ENCODE results near the gene GALK2.
A peak's percentile ranks its signal among the peaks of the same experiment; 100 is the strongest.

GALK2 gene

GRCh38 chr15:49148727-49149126 is 21.3 kb upstream of the GALK2 start:
- H4K8ac ChIP-seq (ENCODE audit: low read depth, low read length) = no peak overlapping the region
- no peak overlapping the region for H3K9ac ChIP-seq (ENCODE audit: low read depth, low read length, poor library complexity)
- H3K79me1 ChIP-seq (ENCODE audit: low read depth, low read length) = peaks cover 2% of the 10 kb centered on the region
- H2BK5ac ChIP-seq (ENCODE audit: low read length) = no peak overlapping the region
- no peak for DNase-seq (ENCODE audit: low spot score)
- no peak overlapping the region for H2BK15ac ChIP-seq (ENCODE audit: low read length)
- 100% methylated on average over 1 of the region's 1 CpG for WGBS, 2 donors (ENCODE audit: extremely low coverage in 2 of 2, insufficient read length in 2 of 2, insufficient replicate concordance in 1 of 2)
- no peak overlapping the region for H2BK12ac ChIP-seq (ENCODE audit: low read length)
- H3K14ac ChIP-seq (ENCODE audit: low read length) = no peak overlapping the region
- H2AFZ ChIP-seq (ENCODE audit: low read length) = no peak overlapping the region
- H3K36me3 ChIP-seq (replicated peaks in 1 of 2; ENCODE audit: control insufficient read depth in 2 of 2, insufficient read depth in 2 of 2, low read length in 2 of 2) = peaks cover 0 to 27% of the 10 kb centered on the region in 2 donors
- no peaks in the 10 kb centered on the region for H3K27me3 ChIP-seq (ENCODE audit: control insufficient read depth in 3 of 3, insufficient read depth in 3 of 3, low read depth in 1 of 3, low read length in 3 of 3)
- H3K4me3 ChIP-seq (ENCODE audit: low read length in 2 of 2) = no peak overlapping the region
- H3K4me2 ChIP-seq (ENCODE audit: insufficient read depth, low read length, poor library complexity, severe bottlenecking) = no peak overlapping the region
- no peak overlapping the region for H4K91ac ChIP-seq (ENCODE audit: low read depth, low read length, poor library complexity)
- H3K27ac ChIP-seq (replicated peaks; ENCODE audit: low read length) = no peak overlapping the region
- H3K18ac ChIP-seq (ENCODE audit: low read length) = no peak overlapping the region
- no peaks in the 10 kb centered on the region for H3K4me1 ChIP-seq (ENCODE audit: control insufficient read depth in 2 of 2, insufficient read depth in 1 of 2, low read depth in 1 of 2, low read length in 2 of 2)
- H2BK120ac ChIP-seq (ENCODE audit: low read depth, low read length) = no peak overlapping the region
- H3K23ac ChIP-seq (ENCODE audit: low read depth, low read length, poor library complexity) = no peak overlapping the region
- no peak overlapping the region for H2AK5ac ChIP-seq (ENCODE audit: low read depth, low read length)
- no peaks in the 10 kb centered on the region for H3K9me3 ChIP-seq (replicated peaks in 1 of 2; ENCODE audit: control insufficient read depth in 2 of 2, insufficient read depth in 1 of 2, low read depth in 1 of 2, low read length in 2 of 2)
- H3K4ac ChIP-seq (ENCODE audit: low read length) = no peak overlapping the region

GRCh38 chr15:49151831-49152230 is 18.2 kb upstream of the GALK2 start:
- H3K23ac ChIP-seq (ENCODE audit: low read depth, low read length, poor library complexity) = no peak overlapping the region
- H2BK120ac ChIP-seq (ENCODE audit: low read depth, low read length) = no peak overlapping the region
- H2AFZ ChIP-seq (ENCODE audit: low read length) = no peak overlapping the region
- H2BK12ac ChIP-seq (ENCODE audit: low read length) = no peak overlapping the region
- no peak for DNase-seq (ENCODE audit: low spot score)
- H3K14ac ChIP-seq (ENCODE audit: low read length) = no peak overlapping the region
- H3K4me1 ChIP-seq (ENCODE audit: control insufficient read depth in 2 of 2, insufficient read depth in 1 of 2, low read depth in 1 of 2, low read length in 2 of 2) = peaks cover 1% of the 10 kb centered on the region in 2 donors
- no peak overlapping the region for H3K18ac ChIP-seq (ENCODE audit: low read length)
- H2AK5ac ChIP-seq (ENCODE audit: low read depth, low read length) = no peak overlapping the region
- H3K9ac ChIP-seq (ENCODE audit: low read depth, low read length, poor library complexity) = no peak overlapping the region
- peaks cover 3% of the 10 kb centered on the region for H3K79me1 ChIP-seq (ENCODE audit: low read depth, low read length)
- no peaks in the 10 kb centered on the region for H3K9me3 ChIP-seq (replicated peaks in 1 of 2; ENCODE audit: control insufficient read depth in 2 of 2, insufficient read depth in 1 of 2, low read depth in 1 of 2, low read length in 2 of 2)
- no peaks in the 10 kb centered on the region for H3K27me3 ChIP-seq (ENCODE audit: control insufficient read depth in 3 of 3, insufficient read depth in 3 of 3, low read depth in 1 of 3, low read length in 3 of 3)
- H3K4me2 ChIP-seq (ENCODE audit: insufficient read depth, low read length, poor library complexity, severe bottlenecking) = no peak overlapping the region
- H2BK15ac ChIP-seq (ENCODE audit: low read length) = no peak overlapping the region
- H3K36me3 ChIP-seq (replicated peaks in 1 of 2; ENCODE audit: control insufficient read depth in 2 of 2, insufficient read depth in 2 of 2, low read length in 2 of 2) = peaks cover 0 to 11% of the 10 kb centered on the region in 2 donors
- no peak overlapping the region for H3K27ac ChIP-seq (replicated peaks; ENCODE audit: low read length)
- no peak overlapping the region for H3K4me3 ChIP-seq (ENCODE audit: low read length in 2 of 2)
- no peak overlapping the region for H4K91ac ChIP-seq (ENCODE audit: low read depth, low read length, poor library complexity)
- H3K4ac ChIP-seq (ENCODE audit: low read length) = no peak overlapping the region
- WGBS, 2 donors (ENCODE audit: extremely low coverage in 2 of 2, insufficient read length in 2 of 2, insufficient replicate concordance in 1 of 2) = no CpG with 5 or more reads among the region's 3 CpGs
- no peak overlapping the region for H2BK5ac ChIP-seq (ENCODE audit: low read length)
- no peak overlapping the region for H4K8ac ChIP-seq (ENCODE audit: low read depth, low read length)

DNA sequence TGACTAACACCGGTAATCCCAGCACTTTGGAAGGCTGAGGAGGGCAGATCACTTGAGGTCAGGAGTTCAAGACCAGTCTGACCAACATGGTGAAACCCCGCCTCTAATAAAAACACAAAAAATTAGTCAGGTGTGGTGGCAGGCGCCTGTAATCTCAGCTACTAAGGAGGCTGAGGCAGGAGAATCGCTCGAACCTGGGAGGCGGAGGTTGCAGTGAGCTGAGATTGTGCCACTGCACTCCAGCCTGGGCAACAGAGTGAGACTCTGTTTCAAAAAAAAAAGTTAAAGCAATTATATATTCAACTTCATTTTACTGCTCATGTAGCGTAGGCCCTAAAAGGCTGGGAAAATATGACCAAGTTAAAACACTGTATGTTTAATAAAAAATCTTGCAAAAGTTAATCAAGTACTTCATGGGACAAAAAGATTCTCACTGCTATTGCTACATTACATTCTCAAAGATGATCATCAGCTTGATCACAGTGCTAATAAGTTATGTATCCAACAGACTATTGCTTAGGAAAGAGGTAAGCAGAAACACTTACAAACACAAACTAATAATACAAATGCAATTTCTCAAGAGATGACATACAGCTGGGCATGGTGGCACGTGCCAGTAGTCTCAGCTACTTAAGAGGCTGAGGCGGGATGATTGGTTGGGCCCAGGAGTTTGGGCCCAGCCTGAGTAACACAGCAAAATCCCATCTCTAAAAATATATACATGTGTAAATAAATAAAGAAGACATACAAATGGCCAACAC is 17.3 kb upstream of the GALK2 start:
- Histone ChIP-seq H3K9me3 (replicated peaks in 1 of 2; ENCODE audit: control insufficient read depth in 2 of 2, insufficient read depth in 1 of 2, low read depth in 1 of 2, low read length in 2 of 2) (no peaks in the 10 kb centered on the region), H3K4ac (ENCODE audit: low read length) (no peak overlapping the region), H3K36me3 (replicated peaks in 1 of 2; ENCODE audit: control insufficient read depth in 2 of 2, insufficient read depth in 2 of 2, low read length in 2 of 2) (peaks cover 0 to 11% of the 10 kb centered on the region in 2 donors), H2AK5ac (ENCODE audit: low read depth, low read length) (no peak overlapping the region), H3K14ac (ENCODE audit: low read length) (no peak overlapping the region), H2BK12ac (ENCODE audit: low read length) (no peak overlapping the region), H3K23ac (ENCODE audit: low read depth, low read length, poor library complexity) (no peak overlapping the region), H4K91ac (ENCODE audit: low read depth, low read length, poor library complexity) (no peak overlapping the region), H3K18ac (ENCODE audit: low read length) (no peak overlapping the region), H3K9ac (ENCODE audit: low read depth, low read length, poor library complexity) (no peak overlapping the region), H3K4me3 (ENCODE audit: low read length in 2 of 2) (no peak overlapping the region), H2AFZ (ENCODE audit: low read length) (no peak overlapping the region), H3K27ac (replicated peaks; ENCODE audit: low read length) (no peak overlapping the region), H4K8ac (ENCODE audit: low read depth, low read length) (no peak overlapping the region), H2BK5ac (ENCODE audit: low read length) (no peak overlapping the region), H3K4me1 (ENCODE audit: control insufficient read depth in 2 of 2, insufficient read depth in 1 of 2, low read depth in 1 of 2, low read length in 2 of 2) (peaks cover 1 to 2% of the 10 kb centered on the region in 2 donors), H2BK15ac (ENCODE audit: low read length) (no peak overlapping the region), H3K4me2 (ENCODE audit: insufficient read depth, low read length, poor library complexity, severe bottlenecking) (no peak overlapping the region), H3K79me1 (ENCODE audit: low read depth, low read length) (peaks cover 3% of the 10 kb centered on the region), H3K27me3 (ENCODE audit: control insufficient read depth in 3 of 3, insufficient read depth in 3 of 3, low read depth in 1 of 3, low read length in 3 of 3) (no peaks in the 10 kb centered on the region), H2BK120ac (ENCODE audit: low read depth, low read length) (no peak overlapping the region)
- no peak for DNase-seq (ENCODE audit: low spot score)
- no CpG with 5 or more reads among the region's 9 CpGs for WGBS, 2 donors (ENCODE audit: extremely low coverage in 2 of 2, insufficient read length in 2 of 2, insufficient replicate concordance in 1 of 2)

DNA sequence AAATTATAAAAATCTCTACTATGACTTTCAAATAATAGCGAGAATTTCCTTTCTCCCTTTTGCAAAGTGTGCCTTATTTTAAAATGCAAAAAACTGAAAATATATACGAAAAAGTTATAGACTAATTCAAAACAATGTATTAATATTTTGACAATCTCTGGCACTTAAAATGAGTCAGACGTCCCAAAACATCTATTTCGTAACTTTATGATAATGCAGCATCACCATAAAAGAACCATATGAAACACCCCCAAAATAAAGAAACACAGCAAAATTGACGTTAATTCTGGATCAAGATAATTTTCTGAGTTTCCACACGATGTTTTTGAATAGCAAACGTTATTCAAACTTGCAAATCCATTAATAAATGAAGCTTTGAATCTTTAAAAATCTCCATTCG is 15.7 kb upstream of the GALK2 start:
- Histone ChIP-seq H3K36me3 (replicated peaks in 1 of 2; ENCODE audit: control insufficient read depth in 2 of 2, insufficient read depth in 2 of 2, low read length in 2 of 2) (peaks cover 0 to 9% of the 10 kb centered on the region in 2 donors), H3K14ac (ENCODE audit: low read length) (no peak overlapping the region), H3K79me1 (ENCODE audit: low read depth, low read length) (peaks cover 3% of the 10 kb centered on the region), H3K4me1 (ENCODE audit: control insufficient read depth in 2 of 2, insufficient read depth in 1 of 2, low read depth in 1 of 2, low read length in 2 of 2) (peaks cover 1 to 2% of the 10 kb centered on the region in 2 donors), H3K4me3 (ENCODE audit: low read length in 2 of 2) (peak overlapping the region in 1 of 2 donors; percentile 70), H2AFZ (ENCODE audit: low read length) (no peak overlapping the region), H3K27ac (replicated peaks; ENCODE audit: low read length) (no peak overlapping the region), H3K18ac (ENCODE audit: low read length) (no peak overlapping the region), H3K4ac (ENCODE audit: low read length) (no peak overlapping the region), H3K9ac (ENCODE audit: low read depth, low read length, poor library complexity) (no peak overlapping the region), H3K9me3 (replicated peaks in 1 of 2; ENCODE audit: control insufficient read depth in 2 of 2, insufficient read depth in 1 of 2, low read depth in 1 of 2, low read length in 2 of 2) (no peaks in the 10 kb centered on the region), H4K91ac (ENCODE audit: low read depth, low read length, poor library complexity) (no peak overlapping the region), H2BK15ac (ENCODE audit: low read length) (no peak overlapping the region), H3K23ac (ENCODE audit: low read depth, low read length, poor library complexity) (no peak overlapping the region), H4K8ac (ENCODE audit: low read depth, low read length) (no peak overlapping the region), H2BK5ac (ENCODE audit: low read length) (no peak overlapping the region), H3K4me2 (ENCODE audit: insufficient read depth, low read length, poor library complexity, severe bottlenecking) (no peak overlapping the region), H2BK12ac (ENCODE audit: low read length) (no peak overlapping the region), H3K27me3 (ENCODE audit: control insufficient read depth in 3 of 3, insufficient read depth in 3 of 3, low read depth in 1 of 3, low read length in 3 of 3) (no peaks in the 10 kb centered on the region), H2BK120ac (ENCODE audit: low read depth, low read length) (no peak overlapping the region), H2AK5ac (ENCODE audit: low read depth, low read length) (no peak overlapping the region)
- 100% methylated on average over 1 of the region's 8 CpGs; no CpG with 5 or more reads in 1 of the 2 donors for WGBS, 2 donors (ENCODE audit: extremely low coverage in 2 of 2, insufficient read length in 2 of 2, insufficient replicate concordance in 1 of 2)
- no peak for DNase-seq (ENCODE audit: low spot score)
